RWPE2 (cell line): ENCODE data around the gene IL10RB.
"Not testable (repeated sequence)": the region's sequence is repeated elsewhere in the genome, so short reads cannot be mapped to it uniquely, and the experiment has no call there.

Experiments used
- ATAC-seq: fragments of 200-7000 bp; cut with Tn5 transposase; 3 replicates; pipeline ENCODE4 v1.9.1; 2021; ENCODE audit warnings: low read depth
- DNase-seq: peaks from one replicate; pipeline ENCODE4 v3.0.0-alpha.2; 2020; ENCODE audit warnings: low spot score
- H3K27ac ChIP-seq: fragments of 450-650 bp; 2 replicates; pipeline ENCODE4 v1.5.1; 2017; ENCODE audit warnings: mild to moderate bottlenecking; ENCODE audit not compliant: poor library complexity, severe bottlenecking
- H3K27me3 ChIP-seq: fragments of 250-450 bp; sonication (Bioruptor Pico); 2 replicates; pipeline ENCODE4 v1.5.1; 2021; ENCODE audit warnings: mild to moderate bottlenecking, moderate library complexity; ENCODE audit not compliant: insufficient read depth, poor library complexity, severe bottlenecking
- H3K36me3 ChIP-seq: fragments of 250-450 bp; sonication (Bioruptor Pico); 2 replicates; pipeline ENCODE4 v1.5.1; 2020; ENCODE audit warnings: low read depth, mild to moderate bottlenecking, moderate library complexity
- H3K4me1 ChIP-seq: fragments of 250-450 bp; sonication (Bioruptor Pico); 2 replicates; pipeline ENCODE4 v1.5.1; 2021; ENCODE audit warnings: mild to moderate bottlenecking, moderate library complexity; ENCODE audit not compliant: insufficient read depth, poor library complexity, severe bottlenecking
- H3K4me3 ChIP-seq: fragments of 250-450 bp; sonication (Bioruptor Pico); 2 replicates; pipeline ENCODE4 v1.5.1; 2021; ENCODE audit warnings: mild to moderate bottlenecking, moderate library complexity; ENCODE audit not compliant: severe bottlenecking
- H3K9me3 ChIP-seq: fragments of 250-450 bp; sonication (Bioruptor Pico); 2 replicates; pipeline ENCODE4 v1.5.1; 2021; ENCODE audit warnings: mild to moderate bottlenecking, moderate library complexity; ENCODE audit not compliant: severe bottlenecking
- CTCF ChIP-seq: fragments of 450-650 bp; IDR thresholded peaks from one replicate; pipeline ENCODE4 v1.5.1; 2017; ENCODE audit warnings: mild to moderate bottlenecking, moderate library complexity; ENCODE audit not compliant: poor library complexity, severe bottlenecking

Gene IL10RB

GRCh38 chr21:33240404-33240803, 25.8 kb upstream of the IL10RB start:
- no peaks in the 10 kb centered on the region for H3K27me3 ChIP-seq
- H3K36me3 ChIP-seq: no peaks in the 10 kb centered on the region; the same call in 1 of the 2 replicates
- ATAC-seq (no peak), DNase-seq (no peak)
- H3K9me3 ChIP-seq: no peaks in the 10 kb centered on the region
- no peak for TF ChIP-seq CTCF
- H3K4me3 ChIP-seq: no peak overlapping the region
- H3K27ac ChIP-seq: no peak overlapping the region
- no peaks in the 10 kb centered on the region for H3K4me1 ChIP-seq

- H3K9me3 ChIP-seq: no peaks in the 10 kb centered on the region
- no peaks in the 10 kb centered on the region for H3K4me1 ChIP-seq
- H3K27ac ChIP-seq: no peak overlapping the region
- no peak for TF ChIP-seq CTCF
- H3K4me3 ChIP-seq: no peak overlapping the region
- H3K27me3 ChIP-seq: no peaks in the 10 kb centered on the region
- peaks cover 7% of the 10 kb centered on the region; the same call in 1 of the 2 replicates for H3K36me3 ChIP-seq
- DNase-seq (no peak), ATAC-seq (no peak)
Measured at GRCh38 chr21:33241846-33242245, 24.3 kb upstream of the IL10RB start.

- peaks cover 13% of the 10 kb centered on the region for H3K36me3 ChIP-seq
- not testable (repeated sequence) for H3K4me1 ChIP-seq, H3K9me3 ChIP-seq, H3K27me3 ChIP-seq, H3K4me3 ChIP-seq, DNase-seq, H3K27ac ChIP-seq, ATAC-seq
Measured at GRCh38 chr21:33242846-33243245, 23.3 kb upstream of the IL10RB start.

GRCh38 chr21:33244082-33244778, 21.9 kb upstream of the IL10RB start:
- TF ChIP-seq CTCF: no peak
- Histone ChIP-seq H3K4me3 (no peak overlapping the region), H3K36me3 (peaks cover 14% of the 10 kb centered on the region), H3K9me3 (no peaks in the 10 kb centered on the region), H3K27me3 (no peaks in the 10 kb centered on the region), H3K4me1 (no peaks in the 10 kb centered on the region), H3K27ac (no peak overlapping the region)
- ATAC-seq: no peak
- no peak for DNase-seq

GRCh38 chr21:33244779-33245105, 21.4 kb upstream of the IL10RB start:
- no peak for ATAC-seq
- Histone ChIP-seq H3K9me3 (no peaks in the 10 kb centered on the region), H3K36me3 (peaks cover 14% of the 10 kb centered on the region), H3K27me3 (no peaks in the 10 kb centered on the region), H3K4me3 (no peak overlapping the region), H3K27ac (no peak overlapping the region), H3K4me1 (no peaks in the 10 kb centered on the region)
- no peak for TF ChIP-seq CTCF
- DNase-seq: no peak
